Measurements from ENCODE around the gene RNF150.

The RNF150 gene

GRCh38 chr4:141081921-141082395 is 51.3 kb downstream of the RNF150 start:
- TF ChIP-seq, protein P1, sequence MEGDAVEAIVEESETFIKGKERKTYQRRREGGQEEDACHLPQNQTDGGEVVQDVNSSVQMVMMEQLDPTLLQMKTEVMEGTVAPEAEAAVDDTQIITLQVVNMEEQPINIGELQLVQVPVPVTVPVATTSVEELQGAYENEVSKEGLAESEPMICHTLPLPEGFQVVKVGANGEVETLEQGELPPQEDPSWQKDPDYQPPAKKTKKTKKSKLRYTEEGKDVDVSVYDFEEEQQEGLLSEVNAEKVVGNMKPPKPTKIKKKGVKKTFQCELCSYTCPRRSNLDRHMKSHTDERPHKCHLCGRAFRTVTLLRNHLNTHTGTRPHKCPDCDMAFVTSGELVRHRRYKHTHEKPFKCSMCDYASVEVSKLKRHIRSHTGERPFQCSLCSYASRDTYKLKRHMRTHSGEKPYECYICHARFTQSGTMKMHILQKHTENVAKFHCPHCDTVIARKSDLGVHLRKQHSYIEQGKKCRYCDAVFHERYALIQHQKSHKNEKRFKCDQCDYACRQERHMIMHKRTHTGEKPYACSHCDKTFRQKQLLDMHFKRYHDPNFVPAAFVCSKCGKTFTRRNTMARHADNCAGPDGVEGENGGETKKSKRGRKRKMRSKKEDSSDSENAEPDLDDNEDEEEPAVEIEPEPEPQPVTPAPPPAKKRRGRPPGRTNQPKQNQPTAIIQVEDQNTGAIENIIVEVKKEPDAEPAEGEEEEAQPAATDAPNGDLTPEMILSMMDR (IDR thresholded peaks at IDR 0.05), result no peak

DNA sequence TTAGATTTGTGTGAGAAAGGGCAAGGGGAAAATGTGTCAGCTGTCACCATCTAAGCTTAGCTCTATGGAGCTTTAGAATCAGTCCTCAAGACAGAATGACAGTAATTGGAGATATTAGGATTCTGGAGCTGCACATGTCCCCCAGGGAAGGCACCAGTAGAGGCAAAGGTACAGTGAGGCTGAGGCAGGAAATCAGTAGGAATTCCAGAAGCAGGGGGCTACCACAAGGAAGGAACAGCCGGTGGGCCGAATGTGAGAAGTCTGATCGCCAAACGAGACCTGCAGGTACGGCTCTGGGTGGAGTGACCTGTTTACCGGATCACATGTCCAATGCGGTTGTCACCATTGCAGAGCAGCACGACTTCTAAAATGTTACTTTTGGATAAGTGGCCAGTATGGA is 52.6 kb downstream of the RNF150 start:
- TF ChIP-seq, protein P1 (IDR thresholded peaks at IDR 0.05), result no peak

GRCh38 chr4:141079393-141079930 is 53.8 kb downstream of the RNF150 start:
- TF ChIP-seq, protein P1 (IDR thresholded peaks at IDR 0.05), result no peak

DNA sequence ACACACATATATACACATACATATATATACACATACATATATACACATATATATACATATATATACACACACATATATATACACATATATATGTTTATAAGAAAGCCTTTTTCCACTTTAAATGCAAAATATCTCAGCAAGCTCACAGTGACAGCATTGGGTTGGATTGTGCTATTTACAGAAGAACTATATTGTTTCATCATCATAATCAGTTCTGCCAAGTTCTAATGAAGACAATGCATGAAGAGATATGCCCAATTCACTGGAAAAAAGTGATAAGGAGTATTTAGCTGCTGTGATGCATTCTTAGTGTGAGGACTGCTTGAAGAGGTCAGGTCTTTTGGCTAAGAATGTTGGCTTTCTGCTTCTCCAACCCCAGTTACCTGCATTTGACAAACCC is 54.4 kb downstream of the RNF150 start:
- TF ChIP-seq, protein P1 (IDR thresholded peaks at IDR 0.05), result no peak

DNA sequence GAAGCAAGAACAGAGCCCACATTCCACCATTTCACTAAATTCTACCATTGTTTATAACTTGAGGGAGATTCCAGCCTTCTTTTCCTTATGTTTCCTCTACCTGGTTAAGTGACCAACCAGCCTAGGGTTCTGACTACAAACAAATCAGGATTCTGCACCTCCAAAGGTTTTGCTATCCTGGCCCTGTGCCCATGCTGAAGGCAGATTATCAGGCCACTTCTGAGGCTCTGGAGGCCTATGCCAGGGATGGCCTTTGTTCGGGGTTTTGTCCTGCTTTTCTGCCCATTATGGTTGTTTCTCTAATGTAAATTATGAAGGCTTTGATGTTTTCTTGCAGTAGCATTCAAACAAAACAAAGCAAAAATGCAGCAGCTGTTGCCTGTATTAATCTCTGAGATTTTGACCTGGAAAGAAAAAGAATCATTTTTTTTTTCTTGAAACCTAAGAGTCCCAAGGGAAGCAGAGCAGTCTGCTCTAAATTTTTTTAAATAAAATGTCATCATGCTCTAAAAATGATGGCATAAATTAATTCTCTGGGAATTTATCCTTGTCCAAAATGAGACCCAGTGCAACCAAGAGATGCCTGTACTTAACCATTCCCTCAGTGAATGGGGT is 55.6 kb downstream of the RNF150 start:
- TF ChIP-seq, protein P1 (IDR thresholded peaks at IDR 0.05), result no peak

DNA sequence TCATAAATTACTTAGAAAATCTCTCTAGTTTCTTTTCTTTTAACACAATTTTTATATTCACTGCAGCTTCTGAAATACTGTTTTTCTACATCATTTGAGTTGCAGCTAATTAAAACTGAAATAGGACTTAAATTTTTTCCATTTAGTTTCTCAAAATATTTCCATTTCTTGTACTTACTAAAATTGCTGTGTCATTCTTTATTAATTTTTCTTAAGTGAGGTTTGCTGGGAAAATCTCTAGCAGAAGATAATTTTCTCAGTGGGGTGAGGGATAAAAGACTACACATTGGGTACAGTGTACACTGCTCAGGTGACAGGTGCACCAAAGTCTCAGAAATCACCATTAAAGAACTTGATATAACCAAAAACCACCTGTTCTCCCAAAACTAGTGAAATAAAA is 57.7 kb downstream of the RNF150 start:
- TF ChIP-seq, protein P1 (IDR thresholded peaks at IDR 0.05), result no peak

DNA sequence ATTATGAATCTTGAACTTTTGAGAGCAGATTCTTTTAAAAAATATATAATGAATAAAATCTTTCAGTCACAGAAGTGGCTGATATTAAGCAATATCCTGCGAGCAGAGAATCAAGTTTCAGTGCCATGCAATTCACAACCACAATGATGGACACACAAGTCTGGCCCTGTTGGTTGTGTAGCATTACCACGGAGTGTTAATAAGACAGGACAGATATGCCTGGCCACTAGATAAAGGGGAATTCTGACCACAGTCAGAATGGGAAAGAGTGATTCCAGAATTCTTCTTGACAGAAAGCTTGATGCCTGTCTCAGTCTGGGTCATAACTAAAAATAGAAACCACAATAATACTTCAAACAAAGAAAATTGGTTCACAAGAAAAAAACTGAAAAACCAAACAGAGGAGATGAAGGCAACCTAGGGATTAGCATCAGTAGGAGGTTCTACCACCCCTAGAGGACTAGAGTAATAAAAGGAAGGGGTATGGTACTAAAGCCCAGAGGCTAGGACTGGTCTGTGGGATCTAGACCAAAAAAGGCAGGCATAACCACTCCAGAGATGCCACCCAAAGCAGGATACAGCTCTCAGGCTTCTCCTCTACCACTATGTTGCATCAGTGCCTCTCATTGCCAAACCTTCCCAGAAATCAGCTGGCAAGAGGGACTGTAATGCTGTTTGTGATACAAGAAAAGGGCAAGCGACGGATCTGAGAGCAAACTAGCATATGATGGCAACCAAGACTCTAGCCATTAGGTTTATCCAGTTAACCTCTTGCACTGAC is 59.0 kb downstream of the RNF150 start:
- TF ChIP-seq, protein P1 (IDR thresholded peaks at IDR 0.05), result no peak

Data from LNCAP (cell line).